ENCODE data around the gene AJAP1.

The AJAP1 gene

DNA sequence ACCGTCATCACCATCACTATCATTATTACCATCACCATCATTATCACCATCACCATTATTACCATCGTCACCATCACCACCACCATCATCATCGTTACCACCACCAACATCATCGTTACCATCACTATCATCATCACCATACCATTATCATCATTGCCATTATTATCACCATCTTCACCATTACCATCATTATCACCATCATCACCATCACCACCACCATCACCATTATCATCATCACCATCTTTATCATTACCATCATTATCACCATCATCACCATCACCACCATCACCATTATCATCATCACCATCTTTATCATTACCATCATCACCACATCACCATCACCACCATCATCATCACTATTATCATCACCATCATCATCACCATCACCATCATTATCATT lies 112.9 kb downstream of the AJAP1 start:
- peaks cover 14% of the 10 kb centered on the region for H3K4me1 ChIP-seq (ENCODE audit: low read length)

GRCh38 chr1:4768553-4768952 lies 114.1 kb downstream of the AJAP1 start:
- H3K36me3 ChIP-seq (replicated peaks; ENCODE audit: low read depth, low read length) = no peaks in the 10 kb centered on the region
- peak overlapping the region; percentile 29; the same call in 1 of the 2 replicates for H3K4me2 ChIP-seq (ENCODE audit: low read length)
- H2AFZ ChIP-seq (ENCODE audit: low read depth, low read length) = no peak overlapping the region; the same call in 1 of the 2 replicates
- H3K9ac ChIP-seq (ENCODE audit: low read length) = no peak overlapping the region
- no peaks in the 10 kb centered on the region for H3K79me2 ChIP-seq (ENCODE audit: low read length)
- H3K27ac ChIP-seq (ENCODE audit: low read length) = no peak overlapping the region
- no peaks in the 10 kb centered on the region for H4K20me1 ChIP-seq (ENCODE audit: insufficient read depth, low read length)
- H3K4me3 ChIP-seq (ENCODE audit: low read length) = no peak overlapping the region
- peaks cover 14% of the 10 kb centered on the region for H3K4me1 ChIP-seq (ENCODE audit: low read length)
- H3K27me3 ChIP-seq (ENCODE audit: low read depth, low read length) = no peaks in the 10 kb centered on the region
- TF ChIP-seq EZH2phosphoT487 (IDR thresholded peaks at IDR 0.05; ENCODE audit: low read depth) = no peak
- TF ChIP-seq, protein P1, sequence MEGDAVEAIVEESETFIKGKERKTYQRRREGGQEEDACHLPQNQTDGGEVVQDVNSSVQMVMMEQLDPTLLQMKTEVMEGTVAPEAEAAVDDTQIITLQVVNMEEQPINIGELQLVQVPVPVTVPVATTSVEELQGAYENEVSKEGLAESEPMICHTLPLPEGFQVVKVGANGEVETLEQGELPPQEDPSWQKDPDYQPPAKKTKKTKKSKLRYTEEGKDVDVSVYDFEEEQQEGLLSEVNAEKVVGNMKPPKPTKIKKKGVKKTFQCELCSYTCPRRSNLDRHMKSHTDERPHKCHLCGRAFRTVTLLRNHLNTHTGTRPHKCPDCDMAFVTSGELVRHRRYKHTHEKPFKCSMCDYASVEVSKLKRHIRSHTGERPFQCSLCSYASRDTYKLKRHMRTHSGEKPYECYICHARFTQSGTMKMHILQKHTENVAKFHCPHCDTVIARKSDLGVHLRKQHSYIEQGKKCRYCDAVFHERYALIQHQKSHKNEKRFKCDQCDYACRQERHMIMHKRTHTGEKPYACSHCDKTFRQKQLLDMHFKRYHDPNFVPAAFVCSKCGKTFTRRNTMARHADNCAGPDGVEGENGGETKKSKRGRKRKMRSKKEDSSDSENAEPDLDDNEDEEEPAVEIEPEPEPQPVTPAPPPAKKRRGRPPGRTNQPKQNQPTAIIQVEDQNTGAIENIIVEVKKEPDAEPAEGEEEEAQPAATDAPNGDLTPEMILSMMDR (IDR thresholded peaks at IDR 0.05; ENCODE audit: low read depth, low read length) = no peak
- H3K9me3 ChIP-seq (ENCODE audit: insufficient read depth, low read length) = no peaks in the 10 kb centered on the region

More for the DNA sequence above, 112.9 kb downstream of the AJAP1 start:
- no peak overlapping the region for H3K4me2 ChIP-seq (ENCODE audit: low read length)
- no peak overlapping the region for H3K27ac ChIP-seq (ENCODE audit: low read length)
- H3K9ac ChIP-seq (ENCODE audit: low read length) = no peak overlapping the region
- TF ChIP-seq, protein P1 (IDR thresholded peaks at IDR 0.05; ENCODE audit: low read depth, low read length) = no peak
- TF ChIP-seq EZH2phosphoT487 (IDR thresholded peaks at IDR 0.05; ENCODE audit: low read depth) = no peak
- no peaks in the 10 kb centered on the region for H3K36me3 ChIP-seq (replicated peaks; ENCODE audit: low read depth, low read length)
- no peak overlapping the region for H3K4me3 ChIP-seq (ENCODE audit: low read length)
- no peaks in the 10 kb centered on the region for H4K20me1 ChIP-seq (ENCODE audit: insufficient read depth, low read length)
- H3K27me3 ChIP-seq (ENCODE audit: low read depth, low read length) = no peaks in the 10 kb centered on the region
- H3K79me2 ChIP-seq (ENCODE audit: low read length) = no peaks in the 10 kb centered on the region
- no peaks in the 10 kb centered on the region for H3K9me3 ChIP-seq (ENCODE audit: insufficient read depth, low read length)
- H2AFZ ChIP-seq (ENCODE audit: low read depth, low read length) = no peak overlapping the region

DNA sequence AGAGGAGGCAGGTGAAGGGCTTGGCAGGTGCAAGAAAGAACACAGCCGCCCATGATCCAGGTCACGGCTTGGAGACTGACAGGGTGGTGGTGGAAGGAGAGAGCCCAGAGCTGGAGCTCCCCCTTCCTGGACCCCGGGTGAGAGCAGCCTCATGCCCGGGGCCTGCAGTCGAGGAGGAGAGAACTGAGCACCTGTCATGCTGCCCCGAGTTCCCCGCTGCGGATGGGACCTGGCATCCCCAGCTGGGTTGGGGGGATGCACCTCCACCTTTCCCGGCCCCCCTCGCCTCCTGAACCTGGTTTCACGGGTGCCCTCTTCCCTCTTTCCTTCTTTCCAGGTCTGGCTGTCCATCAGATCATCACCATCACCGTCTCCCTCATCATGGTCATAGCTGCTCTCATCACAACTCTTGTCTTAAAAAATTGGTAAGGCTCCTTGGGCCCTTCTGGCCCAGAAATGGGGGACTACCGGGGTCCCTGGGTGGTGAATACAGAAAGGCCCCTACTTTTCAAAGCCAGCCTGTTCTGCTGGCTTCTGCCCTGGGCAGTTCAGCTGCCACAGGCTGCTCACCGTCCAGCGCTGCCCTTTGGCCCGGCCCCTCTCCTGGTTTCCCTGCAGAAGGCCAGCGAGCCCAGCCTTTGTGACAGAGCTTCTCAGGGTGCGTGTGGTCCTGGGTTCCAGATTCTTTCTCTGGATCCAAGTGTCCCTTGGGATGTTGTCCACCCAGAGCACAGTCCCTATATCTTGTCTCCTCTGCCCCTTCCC lies 115.3 kb downstream of the AJAP1 start:
- Histone ChIP-seq H3K79me2 (ENCODE audit: low read length) (no peaks in the 10 kb centered on the region), H4K20me1 (ENCODE audit: insufficient read depth, low read length) (no peaks in the 10 kb centered on the region), H3K4me2 (ENCODE audit: low read length) (no peak overlapping the region), H3K4me1 (ENCODE audit: low read length) (peaks cover 14% of the 10 kb centered on the region), H3K27ac (ENCODE audit: low read length) (no peak overlapping the region), H3K27me3 (ENCODE audit: low read depth, low read length) (no peaks in the 10 kb centered on the region), H3K9ac (ENCODE audit: low read length) (no peak overlapping the region), H3K36me3 (replicated peaks; ENCODE audit: low read depth, low read length) (no peaks in the 10 kb centered on the region), H3K9me3 (ENCODE audit: insufficient read depth, low read length) (no peaks in the 10 kb centered on the region), H3K4me3 (ENCODE audit: low read length) (no peak overlapping the region), H2AFZ (ENCODE audit: low read depth, low read length) (no peak overlapping the region)
- TF ChIP-seq EZH2phosphoT487 (IDR thresholded peaks at IDR 0.05; ENCODE audit: low read depth) = no peak
- TF ChIP-seq, protein P1 (IDR thresholded peaks at IDR 0.05; ENCODE audit: low read depth, low read length) = no peak

DNA sequence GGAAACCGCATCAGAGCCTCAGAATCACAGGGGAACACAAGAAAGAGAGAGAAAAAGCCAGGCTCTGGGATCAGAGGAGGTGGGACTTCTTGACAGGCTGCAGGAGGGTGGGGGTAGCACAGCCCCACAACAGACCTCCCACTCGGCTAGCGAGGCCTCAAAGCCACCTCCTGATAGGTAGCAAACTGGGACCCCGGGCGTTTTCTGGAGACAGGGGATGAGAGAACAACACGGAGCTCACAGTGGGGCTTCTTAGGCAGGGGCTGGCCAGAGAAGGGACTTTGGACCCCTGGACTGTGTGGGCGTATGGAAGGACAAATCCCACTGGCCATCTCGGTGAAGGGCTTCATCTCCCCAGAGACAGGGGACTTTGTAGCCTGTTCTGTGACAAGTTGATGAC lies 116.3 kb downstream of the AJAP1 start:
- no peak overlapping the region for H3K9ac ChIP-seq (ENCODE audit: low read length)
- peaks cover 14% of the 10 kb centered on the region for H3K4me1 ChIP-seq (ENCODE audit: low read length)
- no peaks in the 10 kb centered on the region for H4K20me1 ChIP-seq (ENCODE audit: insufficient read depth, low read length)
- H3K9me3 ChIP-seq (ENCODE audit: insufficient read depth, low read length) = no peaks in the 10 kb centered on the region
- no peak for TF ChIP-seq EZH2phosphoT487 (IDR thresholded peaks at IDR 0.05; ENCODE audit: low read depth)
- TF ChIP-seq, protein P1 (IDR thresholded peaks at IDR 0.05; ENCODE audit: low read depth, low read length) = no peak
- H3K79me2 ChIP-seq (ENCODE audit: low read length) = no peaks in the 10 kb centered on the region
- H2AFZ ChIP-seq (ENCODE audit: low read depth, low read length) = no peak overlapping the region
- H3K27ac ChIP-seq (ENCODE audit: low read length) = no peak overlapping the region
- H3K4me2 ChIP-seq (ENCODE audit: low read length) = no peak overlapping the region
- H3K36me3 ChIP-seq (replicated peaks; ENCODE audit: low read depth, low read length) = no peaks in the 10 kb centered on the region
- H3K4me3 ChIP-seq (ENCODE audit: low read length) = no peak overlapping the region
- no peaks in the 10 kb centered on the region for H3K27me3 ChIP-seq (ENCODE audit: low read depth, low read length)

Data from OCI-LY3 (cell line).